Psoas muscle (tissue), 8 donors: Measurements from ENCODE around the gene FOXI3. TPM values are rescaled to one million over a fixed set of nuclear protein-coding genes. Genes with fewer than 3 reads are reported as not detected.

Experiments used
- ATAC-seq, 4 donors: fragments of 200-7000 bp; cut with Tn5 transposase; one replicate each; pipeline ENCODE4 v1.9.1; 2020; ENCODE audit warnings: moderate library complexity in 3 of 4, mild to moderate bottlenecking in 2 of 4
- DNase-seq, 2 donors: peaks; one replicate each; pipeline ENCODE4 v3.0.0-alpha.2; 2020
- H3K27ac ChIP-seq: fragments of 200-600 bp; one replicate; pipeline ENCODE4 v1.8.0; 2022
- H3K27me3 ChIP-seq, 3 donors: fragments of 200-600 bp in 1 of 3; one replicate each; pipeline versions ENCODE4 v1.6.1 to v1.8.0; 2013 to 2022; ENCODE audit warnings: low read length in 2 of 3, mild to moderate bottlenecking in 2 of 3, moderate library complexity in 1 of 3; ENCODE audit not compliant: insufficient read depth in 3 of 3
- H3K36me3 ChIP-seq, 2 donors: fragments of 200-600 bp in 1 of 2; one replicate each; pipeline versions ENCODE4 v1.6.1 to v1.8.0; 2013 to 2022; ENCODE audit warnings: low read depth in 1 of 2, mild to moderate bottlenecking in 1 of 2, moderate library complexity in 1 of 2; ENCODE audit not compliant: insufficient read depth in 1 of 2
- H3K4me1 ChIP-seq: fragments of 200-600 bp; one replicate; pipeline ENCODE4 v1.8.0; 2022
- H3K4me3 ChIP-seq: fragments of 200-600 bp; one replicate; pipeline ENCODE4 v1.8.0; 2022; ENCODE audit warnings: mild to moderate bottlenecking
- H3K9me3 ChIP-seq: fragments of 200-600 bp; one replicate; pipeline ENCODE4 v1.8.0; 2022
- WGBS, 3 donors: extraction: QIAGEN DNeasy Blood & Tissue Kit; methylation state at CpG; one replicate each; pipeline versions ENCODE4 v1.1.6 to v1.1.7; 2013; 5-methylcytosine and 5-hydroxymethylcytosine counted together
- intact Hi-C, 2 donors: fragments of 100-400 bp; cut with DNase I; formaldehyde crosslinking; loops; one replicate each; pipeline versions ENCODE4 v1.11.0 to v1.14.2; 2022
- polyA plus RNA-seq, 3 donors: library from polyadenylated mRNA; stranded (reverse); fragments of 200-250 nt; gene quantifications; one replicate each; pipeline ENCODE4 v1.2.3, GENCODE V29; 2013
- total RNA-seq, 4 donors: library from RNA; stranded (reverse); fragmentation: NEBNext Ultra II Directional in 2 of 4; extraction: Animal tissue kit (Norgen Biotek cat#: 25700) in 2 of 4; gene quantifications; one replicate each; pipeline versions ENCODE4 v1.2.1 to v1.2.4, GENCODE V29; 2021 to 2023
- TF ChIP-seq, protein P1 (sequence below): fragments of 200-600 bp; IDR thresholded peaks from one replicate; pipeline ENCODE4 v1.8.0; 2022; ENCODE audit warnings: antibody characterized with exemption
- donor health status: healthy with polysubstance abuse.
- donor health status: DM: no; HTN: no; CAD: no; lungs with moderate emphysema.
- donor health status: Bipolar disorder and iron deficiency.
- donor health status: healthy.
- donor health status: DM: yes; HTN: yes; CAD: no.
- donor health status: DM: no; HTN: no; CAD: no.
- donor health status: DM: no; HTN: no; CAD: no.
- donor health status: DM: yes; HTN: yes; CAD: no.

FOXI3 gene
- total and polyA plus RNA-seq, 7 donors, result not detected

DNA sequence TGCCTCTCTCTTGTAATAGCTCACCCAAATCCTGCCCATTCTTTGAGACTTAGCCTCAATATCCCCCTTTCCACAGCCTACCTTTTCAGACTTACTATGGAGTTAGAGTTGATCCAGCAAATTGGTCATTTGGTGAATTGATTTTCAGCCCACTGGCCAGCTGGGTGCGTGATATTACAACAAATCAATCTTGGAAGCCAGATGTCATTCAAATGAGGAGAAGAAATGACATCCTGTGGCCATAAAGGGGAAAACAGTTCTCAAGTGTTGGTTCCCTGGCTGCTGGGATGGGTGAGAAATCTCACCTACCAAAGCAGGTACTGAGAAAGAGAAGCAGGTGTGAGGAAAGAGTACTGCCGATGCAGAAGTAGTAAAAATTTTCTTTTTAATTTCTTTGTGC is 36.7 kb upstream of the FOXI3 start:
- H3K27me3 ChIP-seq, result peaks cover 0 to 4% (median 0%) of the 10 kb centered on the region in 3 donors
- H3K27ac ChIP-seq, result no peak overlapping the region
- DNase-seq (no peak), ATAC-seq (no peak)
- 72 to 74% (median 74%) methylated on average over 2 of the region's 2 CpGs for WGBS, 3 donors
- intact Hi-C loops, result no loop called here
- H3K36me3 ChIP-seq, result no peaks in the 10 kb centered on the region
- no peaks in the 10 kb centered on the region for H3K4me1 ChIP-seq
- H3K4me3 ChIP-seq, result no peak overlapping the region
- no peaks in the 10 kb centered on the region for H3K9me3 ChIP-seq
- TF ChIP-seq, protein P1, sequence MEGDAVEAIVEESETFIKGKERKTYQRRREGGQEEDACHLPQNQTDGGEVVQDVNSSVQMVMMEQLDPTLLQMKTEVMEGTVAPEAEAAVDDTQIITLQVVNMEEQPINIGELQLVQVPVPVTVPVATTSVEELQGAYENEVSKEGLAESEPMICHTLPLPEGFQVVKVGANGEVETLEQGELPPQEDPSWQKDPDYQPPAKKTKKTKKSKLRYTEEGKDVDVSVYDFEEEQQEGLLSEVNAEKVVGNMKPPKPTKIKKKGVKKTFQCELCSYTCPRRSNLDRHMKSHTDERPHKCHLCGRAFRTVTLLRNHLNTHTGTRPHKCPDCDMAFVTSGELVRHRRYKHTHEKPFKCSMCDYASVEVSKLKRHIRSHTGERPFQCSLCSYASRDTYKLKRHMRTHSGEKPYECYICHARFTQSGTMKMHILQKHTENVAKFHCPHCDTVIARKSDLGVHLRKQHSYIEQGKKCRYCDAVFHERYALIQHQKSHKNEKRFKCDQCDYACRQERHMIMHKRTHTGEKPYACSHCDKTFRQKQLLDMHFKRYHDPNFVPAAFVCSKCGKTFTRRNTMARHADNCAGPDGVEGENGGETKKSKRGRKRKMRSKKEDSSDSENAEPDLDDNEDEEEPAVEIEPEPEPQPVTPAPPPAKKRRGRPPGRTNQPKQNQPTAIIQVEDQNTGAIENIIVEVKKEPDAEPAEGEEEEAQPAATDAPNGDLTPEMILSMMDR, result no peak

DNA sequence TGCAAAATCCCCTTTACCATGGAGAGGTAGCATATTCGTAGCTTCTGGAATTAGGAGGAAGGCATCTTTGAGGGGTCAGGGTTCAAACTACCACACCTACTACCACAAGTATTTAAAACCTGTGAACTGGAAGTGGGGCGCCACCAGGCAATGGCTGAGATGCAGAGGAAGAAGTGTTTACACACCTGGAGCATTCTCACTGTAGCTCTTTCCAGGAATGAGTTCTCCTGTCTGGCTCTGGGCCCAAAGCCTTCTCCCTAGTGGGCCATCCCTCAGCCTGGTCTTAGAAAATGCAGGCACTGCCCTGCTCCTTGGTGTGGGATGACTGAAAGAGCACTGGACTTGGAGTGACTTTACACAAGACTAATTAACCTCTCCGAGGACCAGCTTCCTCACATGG is 30.7 kb upstream of the FOXI3 start:
- Histone ChIP-seq H3K36me3 (no peaks in the 10 kb centered on the region), H3K9me3 (no peaks in the 10 kb centered on the region), H3K4me3 (no peak overlapping the region), H3K4me1 (no peaks in the 10 kb centered on the region), H3K27ac (no peak overlapping the region), H3K27me3 (peaks cover 0 to 3% (median 0%) of the 10 kb centered on the region in 3 donors)
- ATAC-seq (no peak), DNase-seq (no peak)
- TF ChIP-seq, protein P1, result no peak
- intact Hi-C loops, result no loop called here
- WGBS, 3 donors, result 61 to 73% (median 66%) methylated on average over 3 of the region's 3 CpGs

DNA sequence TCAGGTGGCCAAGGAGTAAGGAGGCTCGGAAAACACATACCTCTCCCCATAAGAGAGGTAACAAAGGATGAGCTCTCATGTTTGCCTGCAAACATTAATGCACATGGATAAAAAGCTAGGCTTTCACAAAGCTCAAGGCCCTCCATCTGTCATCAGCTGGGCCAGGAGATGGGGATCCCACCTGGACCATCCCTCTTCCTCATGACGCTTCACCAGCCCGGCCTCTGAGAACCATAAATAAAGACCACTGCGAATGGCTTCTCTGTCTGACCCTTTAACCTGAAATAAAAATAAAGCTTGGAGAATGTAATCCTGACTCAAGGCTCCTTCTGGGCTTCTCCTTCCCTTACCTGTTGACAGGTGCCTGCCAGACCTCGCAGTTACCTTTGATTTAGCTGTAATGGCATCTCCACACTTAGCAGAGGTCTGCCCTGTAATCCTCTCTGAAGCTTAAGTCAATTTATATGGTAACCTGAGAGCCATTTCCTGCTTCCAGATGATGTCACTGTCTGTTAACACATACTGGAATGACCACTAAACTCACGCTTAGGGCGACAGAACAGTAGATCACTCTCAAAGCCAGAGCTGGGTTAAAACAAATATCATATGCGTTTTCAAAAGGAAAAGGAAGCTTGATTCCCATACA is 29.3 kb upstream of the FOXI3 start:
- no peaks in the 10 kb centered on the region for H3K4me1 ChIP-seq
- TF ChIP-seq, protein P1, result no peak
- no peak for ATAC-seq
- H3K27ac ChIP-seq, result no peak overlapping the region
- 14 to 15% (median 15%) methylated on average over 8 of the region's 8 CpGs for WGBS, 3 donors
- no peak for DNase-seq
- intact Hi-C loops, result no loop called here
- no peaks in the 10 kb centered on the region for H3K9me3 ChIP-seq
- no peak overlapping the region for H3K4me3 ChIP-seq
- no peaks in the 10 kb centered on the region for H3K36me3 ChIP-seq
- H3K27me3 ChIP-seq, result peaks cover 0 to 3% (median 3%) of the 10 kb centered on the region in 3 donors

DNA sequence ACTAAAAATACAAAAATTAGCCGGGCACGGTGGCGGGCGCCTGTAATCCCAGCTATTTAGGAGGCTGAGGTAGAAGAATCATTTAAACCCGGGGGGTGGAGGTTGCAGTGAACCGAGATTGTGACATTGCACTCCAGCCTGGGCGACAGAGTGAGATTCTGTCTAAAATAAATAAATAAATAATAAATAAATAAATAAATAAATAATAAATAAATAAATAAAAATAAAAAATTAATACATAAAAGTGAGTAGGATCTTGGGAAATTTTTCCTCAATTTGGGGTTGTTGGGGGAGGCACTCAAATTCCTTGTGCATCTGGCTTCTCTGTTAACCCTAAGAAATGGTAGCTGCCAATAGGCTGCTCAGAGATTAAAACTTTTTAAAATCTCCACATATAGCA is 20.3 kb upstream of the FOXI3 start:
- ATAC-seq (no peak), DNase-seq (no peak)
- Histone ChIP-seq H3K36me3 (no peaks in the 10 kb centered on the region), H3K4me3 (no peak overlapping the region), H3K27me3 (peaks cover 0 to 11% (median 3%) of the 10 kb centered on the region in 3 donors), H3K27ac (no peak overlapping the region), H3K4me1 (no peaks in the 10 kb centered on the region), H3K9me3 (no peaks in the 10 kb centered on the region)
- intact Hi-C loops, result no loop called here
- 94 to 96% (median 95%) methylated on average over 7 of the region's 7 CpGs for WGBS, 3 donors
- TF ChIP-seq, protein P1, result no peak
